Measurements from ENCODE around the gene TAS1R2.
"Not testable (repeated sequence)": the region's sequence is repeated elsewhere in the genome, so short reads cannot be mapped to it uniquely, and the experiment has no call there.

The TAS1R2 gene

GRCh38 chr1:18859560-18859959, at the start of gene TAS1R2:
Gene TAS1R2 (minus strand): TSS chr1:18859660. CDS start chr1:18859660, 0 bp downstream.
- FAIRE-seq (no peak), DNase-seq (ENCODE audit: insufficient read length, low spot score) (no peak)

GRCh38 chr1:18907917-18908845, 48.7 kb upstream of the TAS1R2 start:
- DNase-seq (ENCODE audit: insufficient read length, low spot score): no peak
- FAIRE-seq: no peak

GRCh38 chr1:18907021-18907916, 47.8 kb upstream of the TAS1R2 start:
- DNase-seq (ENCODE audit: insufficient read length, low spot score) (peak; percentile 41), FAIRE-seq (peak; percentile 90)

- no peak for DNase-seq (ENCODE audit: insufficient read length, low spot score)
- FAIRE-seq: no peak
Measured at GRCh38 chr1:18903291-18903756, 43.9 kb upstream of the TAS1R2 start.

- DNase-seq (ENCODE audit: insufficient read length, low spot score) (peak; percentile 100), FAIRE-seq (peak; percentile 99)
Measured at GRCh38 chr1:18902523-18903290, 43.2 kb upstream of the TAS1R2 start, which contains the start of gene ALDH4A1. Gene ALDH4A1 (minus strand): TSS chr1:18902555. CDS start chr1:18902523, 32 bp downstream.

GRCh38 chr1:18901952-18902522, 42.6 kb upstream of the TAS1R2 start:
- FAIRE-seq (peak; percentile 61), DNase-seq (ENCODE audit: insufficient read length, low spot score) (no peak)

- no peak for DNase-seq (ENCODE audit: insufficient read length, low spot score)
Measured at GRCh38 chr1:18901147-18901951, 41.9 kb upstream of the TAS1R2 start.

GRCh38 chr1:18900303-18900841, 40.9 kb upstream of the TAS1R2 start:
- no peak for FAIRE-seq

More at GRCh38 chr1:18901147-18901951, 41.9 kb upstream of the TAS1R2 start:
- no peak for FAIRE-seq

GRCh38 chr1:18899363-18900049, 40.0 kb upstream of the TAS1R2 start:
- FAIRE-seq (no peak), DNase-seq (ENCODE audit: insufficient read length, low spot score) (no peak)

More at GRCh38 chr1:18900303-18900841, 40.9 kb upstream of the TAS1R2 start:
- no peak for DNase-seq (ENCODE audit: insufficient read length, low spot score)

- DNase-seq (ENCODE audit: insufficient read length, low spot score): no peak
- FAIRE-seq: no peak
Measured at GRCh38 chr1:18898567-18898966, 39.1 kb upstream of the TAS1R2 start.

- no peak for DNase-seq (ENCODE audit: insufficient read length, low spot score)
- FAIRE-seq: no peak
Measured at GRCh38 chr1:18895317-18895716, 35.9 kb upstream of the TAS1R2 start.

GRCh38 chr1:18893120-18893519, 33.7 kb upstream of the TAS1R2 start:
- FAIRE-seq (no peak), DNase-seq (ENCODE audit: insufficient read length, low spot score) (no peak)

GRCh38 chr1:18891858-18892257, 32.4 kb upstream of the TAS1R2 start:
- not testable (repeated sequence) for DNase-seq (ENCODE audit: insufficient read length, low spot score)

GRCh38 chr1:18891426-18891780, 31.9 kb upstream of the TAS1R2 start:
- DNase-seq (ENCODE audit: insufficient read length, low spot score) (no peak), FAIRE-seq (no peak)

More at GRCh38 chr1:18891858-18892257, 32.4 kb upstream of the TAS1R2 start:
- FAIRE-seq: not testable (repeated sequence)

GRCh38 chr1:18890706-18891425, 31.4 kb upstream of the TAS1R2 start:
- DNase-seq (ENCODE audit: insufficient read length, low spot score): no peak

GRCh38 chr1:18886003-18886335, 26.5 kb upstream of the TAS1R2 start:
- DNase-seq (ENCODE audit: insufficient read length, low spot score): no peak
- no peak for FAIRE-seq

More at GRCh38 chr1:18890706-18891425, 31.4 kb upstream of the TAS1R2 start:
- no peak for FAIRE-seq

- no peak for DNase-seq (ENCODE audit: insufficient read length, low spot score)
- no peak for FAIRE-seq
Measured at GRCh38 chr1:18885311-18886002, 26.0 kb upstream of the TAS1R2 start.

Data from GM19239 (cell line).